A673 (cell line): Measurements from ENCODE around the gene MTF2. TPM values are rescaled to one million over a fixed set of nuclear protein-coding genes. Genes with fewer than 3 reads are reported as not detected.

Experiments used
- BruUV-seq: library from RNA; stranded (reverse); fragments of 400-500 nt; replicated peaks from 2 replicates; lab custom pipeline; 2021; lab: Mats Ljungman, UMichigan
- CTCF ChIA-PET: fragments of 300-600 bp; sonication (Branson Sonifier 250); formaldehyde crosslinking; loops from one replicate; lab custom pipeline; 2022; ENCODE audit warnings: antibody characterized with exemption; lab: Charles Lee
- POLR2A ChIA-PET: fragments of 300-600 bp; sonication (Branson Sonifier 250); formaldehyde crosslinking; loops from one replicate; lab custom pipeline; 2022; ENCODE audit warnings: antibody characterized with exemption; ENCODE audit not compliant: low non-redundant PET; lab: Charles Lee
- DNase-seq: peaks from one replicate; pipeline ENCODE4 v3.0.0-alpha.2; 2015; ENCODE audit warnings: low spot score
- H3K27ac ChIP-seq: fragments of 200-600 bp; sonication (generic); 2 replicates; pipeline ENCODE4 v1.5.1; 2016; ENCODE audit warnings: mixed run types, low read depth, mild to moderate bottlenecking, mixed read lengths, antibody characterized with exemption, low read length; ENCODE audit not compliant: poor library complexity, severe bottlenecking
- H3K27me3 ChIP-seq: fragments of 200-600 bp; sonication (generic); replicated peaks from 2 replicates; pipeline ENCODE4 v1.6.1; 2017; ENCODE audit warnings: mixed run types, low read depth, mild to moderate bottlenecking, mixed read lengths, antibody characterized with exemption, low read length; ENCODE audit not compliant: insufficient read depth, poor library complexity
- H3K36me3 ChIP-seq: fragments of 200-600 bp; sonication (generic); 2 replicates; pipeline ENCODE4 v1.6.1; 2016; ENCODE audit warnings: mixed run types, mild to moderate bottlenecking, mixed read lengths, antibody characterized with exemption, low read length; ENCODE audit not compliant: insufficient read depth, poor library complexity, severe bottlenecking
- H3K4me1 ChIP-seq: fragments of 200-600 bp; sonication (generic); 2 replicates; pipeline ENCODE4 v1.6.1; 2017; ENCODE audit warnings: mixed run types, mild to moderate bottlenecking, mixed read lengths, antibody characterized with exemption, low read length; ENCODE audit not compliant: insufficient read depth, poor library complexity, severe bottlenecking
- H3K4me3 ChIP-seq: fragments of 200-600 bp; sonication (generic); 2 replicates; pipeline ENCODE4 v1.5.1; 2016; ENCODE audit warnings: low read depth, mixed run types, mild to moderate bottlenecking, mixed read lengths, low read length; ENCODE audit not compliant: poor library complexity, severe bottlenecking
- H3K9me3 ChIP-seq: fragments of 200-600 bp; sonication (generic); 2 replicates; pipeline ENCODE4 v1.6.1; 2016; ENCODE audit warnings: mixed run types, low read depth, mild to moderate bottlenecking, mixed read lengths, antibody characterized with exemption, low read length; ENCODE audit not compliant: poor library complexity, severe bottlenecking
- CTCF ChIP-seq: fragments of 300-800, 200-600 bp; sonication (generic); conservative IDR thresholded peaks from 2 replicates; pipeline ENCODE4 v1.5.1; 2017; ENCODE audit warnings: low read depth, mild to moderate bottlenecking, antibody characterized with exemption, low read length, moderate library complexity, mixed read lengths
- EZH2 ChIP-seq: fragments of 200-600 bp; sonication (generic); IDR thresholded peaks from 2 replicates; pipeline ENCODE4 v1.6.1; 2017; ENCODE audit warnings: borderline replicate concordance, low read depth, mild to moderate bottlenecking, mixed read lengths, antibody characterized with exemption, low read length; ENCODE audit not compliant: poor library complexity, severe bottlenecking
- intact Hi-C: fragments of 100-400 bp; cut with micrococcal nuclease; formaldehyde crosslinking; loops from one replicate; pipeline ENCODE4 v1.10.0; 2022; ENCODE audit not compliant: unreplicated experiment
- total RNA-seq: library from RNA; stranded (reverse); gene quantifications from 2 replicates; pipeline ENCODE4 v1.2.3, GENCODE V29; 2021

The MTF2 gene
- total RNA-seq, 1 experiment from 2014 or later, result 68.5 TPM

DNA sequence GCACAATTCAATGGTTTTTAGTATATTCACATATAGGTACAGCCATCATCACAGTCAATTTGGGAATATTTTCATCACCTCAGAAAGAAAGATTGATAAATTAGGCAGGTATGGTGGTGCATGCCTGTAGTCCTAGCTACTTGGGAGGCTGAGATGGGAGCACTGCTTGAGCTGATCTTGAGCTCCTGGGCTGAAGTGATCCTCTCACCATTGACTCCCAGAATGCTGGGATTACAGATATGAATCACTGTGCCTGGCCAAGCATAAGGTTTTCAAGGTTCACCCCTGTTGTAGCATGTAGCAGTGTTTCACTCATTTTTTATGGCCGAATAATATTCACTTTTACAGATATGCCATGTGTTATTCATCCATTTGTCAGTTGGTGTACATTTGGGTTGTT is 44.7 kb upstream of the MTF2 start:
- CTCF ChIA-PET, result no interaction called here
- Histone ChIP-seq H3K36me3 (no peaks in the 10 kb centered on the region), H3K4me3 (no peak overlapping the region), H3K4me1 (no peaks in the 10 kb centered on the region), H3K9me3 (no peaks in the 10 kb centered on the region), H3K27ac (no peak overlapping the region), H3K27me3 (no peaks in the 10 kb centered on the region)
- BruUV-seq, result no TSS peak
- no peak for DNase-seq
- intact Hi-C loops, result no loop called here
- TF ChIP-seq EZH2, result no peak
- TF ChIP-seq CTCF, result no peak
- POLR2A ChIA-PET, result interaction anchor here (0.6 kb wide), 1 partner anchor 24 kb away, joined by 4 read pairs; no protein-coding TSS in a partner anchor

DNA sequence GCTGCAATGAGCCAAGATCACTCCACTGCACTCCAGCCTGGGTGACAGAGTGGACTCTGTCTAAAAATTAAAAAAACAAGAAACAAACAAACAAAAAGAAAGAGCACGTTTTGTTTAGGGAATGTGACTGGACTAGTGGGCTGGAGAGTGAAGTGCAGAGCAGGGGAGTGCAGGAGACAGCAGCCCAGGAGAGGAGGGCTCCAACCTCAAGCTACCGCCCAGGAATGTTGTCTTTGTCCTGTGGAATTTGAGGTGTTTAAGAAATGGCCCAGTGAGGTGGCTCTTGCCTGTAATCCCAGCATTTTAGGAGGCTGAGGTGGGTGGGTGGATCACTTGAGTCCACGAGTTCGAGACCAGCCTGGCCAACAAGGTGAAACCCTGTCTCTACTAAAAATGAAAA is 42.4 kb upstream of the MTF2 start:
- TF ChIP-seq EZH2, result no peak
- TF ChIP-seq CTCF, result no peak
- Histone ChIP-seq H3K27ac (no peak overlapping the region), H3K4me1 (no peaks in the 10 kb centered on the region), H3K9me3 (no peaks in the 10 kb centered on the region), H3K36me3 (no peaks in the 10 kb centered on the region), H3K4me3 (no peak overlapping the region), H3K27me3 (no peaks in the 10 kb centered on the region)
- no TSS peak for BruUV-seq
- ChIA-PET CTCF (no interaction called here), POLR2A (no interaction called here)
- intact Hi-C loops, result no loop called here
- DNase-seq, result no peak

GRCh38 chr1:93042187-93043056 is 36.7 kb upstream of the MTF2 start:
- Histone ChIP-seq H3K27ac (no peak overlapping the region), H3K27me3 (no peaks in the 10 kb centered on the region), H3K36me3 (no peaks in the 10 kb centered on the region), H3K9me3 (no peaks in the 10 kb centered on the region), H3K4me1 (no peaks in the 10 kb centered on the region), H3K4me3 (no peak overlapping the region)
- intact Hi-C loops, result no loop called here
- ChIA-PET CTCF (no interaction called here), POLR2A (no interaction called here)
- TF ChIP-seq EZH2 (no peak), CTCF (no peak)
- no TSS peak for BruUV-seq
- DNase-seq, result no peak
